ENCODE results near the gene TMEM151B. TPM values are rescaled to one million over a fixed set of nuclear protein-coding genes. Genes with fewer than 3 reads are reported as not detected.

TMEM151B gene
- total RNA-seq, 2 donors from 2014 or later: not detected

DNA sequence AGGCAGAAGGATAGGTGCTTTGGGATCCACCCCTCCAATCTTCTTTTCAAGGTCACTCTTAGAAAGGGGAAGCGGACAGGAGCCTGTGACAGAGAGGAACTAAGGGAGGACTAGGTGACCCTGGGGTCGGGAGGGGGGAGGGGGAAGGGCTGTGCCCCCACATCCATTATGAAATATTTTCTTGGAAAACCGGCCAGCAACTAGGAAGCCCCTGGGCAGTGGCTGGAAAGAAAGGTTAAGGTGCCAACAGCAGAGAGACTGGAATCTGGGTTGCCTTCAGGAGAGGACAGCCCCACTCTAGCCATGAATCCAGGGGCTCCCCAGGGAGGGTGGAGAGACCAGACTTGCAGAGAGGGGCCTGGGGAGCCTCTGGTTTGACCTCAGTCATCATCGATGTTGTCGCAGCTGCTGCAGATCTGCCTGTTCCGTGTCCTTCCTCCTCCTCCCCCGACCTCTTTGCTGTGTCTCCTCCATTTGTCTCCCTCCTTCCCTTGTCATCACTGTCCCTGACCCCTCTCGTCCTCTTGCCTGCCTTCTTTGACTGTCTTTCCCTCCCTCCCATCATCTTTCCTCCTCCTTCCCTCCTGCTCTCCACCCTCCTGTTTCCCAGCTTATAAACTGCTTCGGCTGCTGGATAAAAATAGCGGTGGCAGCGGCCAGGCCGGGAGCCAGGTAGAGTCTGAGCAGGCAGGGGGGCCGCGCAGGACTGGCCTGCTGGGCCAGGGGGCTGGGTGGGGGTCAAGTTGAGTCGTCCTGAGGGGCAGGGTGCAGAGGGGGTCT lies 43.7 kb upstream of the TMEM151B start:
- Histone ChIP-seq H3K4me3 (peak overlapping the region; percentile 52), H3K4me1 (ENCODE audit: control insufficient read depth in 1 of 2, low read depth in 2 of 2) (peaks cover 47 to 60% of the 10 kb centered on the region in 2 donors), H3K9me3 (no peaks in the 10 kb centered on the region), H3K36me3 (peaks cover 27% of the 10 kb centered on the region), H3K27ac (peak overlapping the region; percentile 60 to 72), H3K27me3 (replicated peaks; ENCODE audit: insufficient read depth) (no peaks in the 10 kb centered on the region)
- ATAC-seq (ENCODE audit: insufficient number of reproducible peaks, low FRiP score, low read depth) (no peak), DNase-seq (ENCODE audit: low spot score) (no peak)
- TF ChIP-seq, protein P1, sequence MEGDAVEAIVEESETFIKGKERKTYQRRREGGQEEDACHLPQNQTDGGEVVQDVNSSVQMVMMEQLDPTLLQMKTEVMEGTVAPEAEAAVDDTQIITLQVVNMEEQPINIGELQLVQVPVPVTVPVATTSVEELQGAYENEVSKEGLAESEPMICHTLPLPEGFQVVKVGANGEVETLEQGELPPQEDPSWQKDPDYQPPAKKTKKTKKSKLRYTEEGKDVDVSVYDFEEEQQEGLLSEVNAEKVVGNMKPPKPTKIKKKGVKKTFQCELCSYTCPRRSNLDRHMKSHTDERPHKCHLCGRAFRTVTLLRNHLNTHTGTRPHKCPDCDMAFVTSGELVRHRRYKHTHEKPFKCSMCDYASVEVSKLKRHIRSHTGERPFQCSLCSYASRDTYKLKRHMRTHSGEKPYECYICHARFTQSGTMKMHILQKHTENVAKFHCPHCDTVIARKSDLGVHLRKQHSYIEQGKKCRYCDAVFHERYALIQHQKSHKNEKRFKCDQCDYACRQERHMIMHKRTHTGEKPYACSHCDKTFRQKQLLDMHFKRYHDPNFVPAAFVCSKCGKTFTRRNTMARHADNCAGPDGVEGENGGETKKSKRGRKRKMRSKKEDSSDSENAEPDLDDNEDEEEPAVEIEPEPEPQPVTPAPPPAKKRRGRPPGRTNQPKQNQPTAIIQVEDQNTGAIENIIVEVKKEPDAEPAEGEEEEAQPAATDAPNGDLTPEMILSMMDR (IDR thresholded peaks at IDR 0.05): no peak

DNA sequence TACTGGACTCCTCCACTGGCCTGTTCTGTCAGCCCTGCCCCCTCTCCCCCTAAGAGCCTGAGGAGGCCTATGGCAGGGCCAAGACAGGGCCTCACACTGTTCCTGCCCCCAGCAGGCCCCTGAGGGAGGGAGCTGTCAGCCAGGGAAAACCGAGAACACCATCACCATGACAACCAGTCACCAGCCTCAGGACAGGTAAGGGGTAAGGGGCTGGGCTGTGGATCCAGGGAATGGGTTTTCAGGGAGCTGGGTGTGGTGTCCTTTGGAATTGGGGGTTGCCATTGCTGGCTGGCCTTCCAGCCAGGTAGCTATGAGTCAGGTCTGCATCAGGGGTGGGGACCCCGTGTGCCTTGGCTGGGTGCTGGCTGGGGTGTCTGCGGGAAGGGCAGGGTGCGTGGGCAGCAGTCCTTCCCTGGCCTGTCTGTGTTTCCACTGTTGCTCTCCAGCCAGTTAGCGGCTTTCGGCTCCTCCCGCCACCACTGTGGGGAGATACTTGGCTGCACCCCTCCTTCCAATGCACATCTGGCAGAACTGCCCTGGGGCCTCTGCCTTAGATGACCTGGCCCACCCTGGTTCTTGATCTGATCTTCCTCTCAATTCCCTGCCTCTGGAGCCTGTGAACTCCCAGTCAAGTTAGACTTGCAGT lies 43.0 kb upstream of the TMEM151B start:
- Histone ChIP-seq H3K9me3 (no peaks in the 10 kb centered on the region), H3K27ac (peak overlapping the region; percentile 60 to 72), H3K36me3 (peaks cover 33% of the 10 kb centered on the region), H3K27me3 (replicated peaks; ENCODE audit: insufficient read depth) (no peaks in the 10 kb centered on the region), H3K4me1 (ENCODE audit: control insufficient read depth in 1 of 2, low read depth in 2 of 2) (peaks cover 42 to 59% of the 10 kb centered on the region in 2 donors), H3K4me3 (peak overlapping the region; percentile 52)
- ATAC-seq (ENCODE audit: insufficient number of reproducible peaks, low FRiP score, low read depth): no peak
- no peak for DNase-seq (ENCODE audit: low spot score)
- TF ChIP-seq, protein P1 (IDR thresholded peaks at IDR 0.05): no peak

DNA sequence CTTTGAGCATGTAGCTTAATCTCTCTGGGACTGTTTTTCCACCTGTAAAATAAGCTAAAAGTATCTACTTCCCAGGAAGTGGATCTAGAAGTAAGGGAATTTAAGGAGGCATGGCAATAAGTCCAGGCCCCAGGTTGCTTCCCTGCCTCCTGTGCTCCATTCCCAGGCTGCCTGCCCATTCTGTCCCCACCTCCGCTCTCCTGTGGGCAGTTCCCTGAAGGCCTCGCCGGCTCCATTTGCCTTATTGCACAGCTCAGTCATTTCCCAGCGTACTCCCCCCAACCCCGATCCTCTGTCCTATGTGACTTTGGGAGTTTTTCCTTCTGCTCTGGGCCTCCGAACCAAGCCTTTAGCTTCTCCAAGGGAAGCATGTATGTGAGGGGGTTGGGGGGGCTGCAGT lies 42.2 kb upstream of the TMEM151B start:
- Histone ChIP-seq H3K36me3 (peaks cover 40% of the 10 kb centered on the region), H3K27me3 (replicated peaks; ENCODE audit: insufficient read depth) (no peaks in the 10 kb centered on the region), H3K4me1 (ENCODE audit: control insufficient read depth in 1 of 2, low read depth in 2 of 2) (peaks cover 37 to 60% of the 10 kb centered on the region in 2 donors), H3K27ac (peak overlapping the region in 1 of 2 donors; percentile 60), H3K9me3 (no peaks in the 10 kb centered on the region), H3K4me3 (no peak overlapping the region)
- TF ChIP-seq, protein P1 (IDR thresholded peaks at IDR 0.05): no peak
- no peak for DNase-seq (ENCODE audit: low spot score)
- no peak for ATAC-seq (ENCODE audit: insufficient number of reproducible peaks, low FRiP score, low read depth)

DNA sequence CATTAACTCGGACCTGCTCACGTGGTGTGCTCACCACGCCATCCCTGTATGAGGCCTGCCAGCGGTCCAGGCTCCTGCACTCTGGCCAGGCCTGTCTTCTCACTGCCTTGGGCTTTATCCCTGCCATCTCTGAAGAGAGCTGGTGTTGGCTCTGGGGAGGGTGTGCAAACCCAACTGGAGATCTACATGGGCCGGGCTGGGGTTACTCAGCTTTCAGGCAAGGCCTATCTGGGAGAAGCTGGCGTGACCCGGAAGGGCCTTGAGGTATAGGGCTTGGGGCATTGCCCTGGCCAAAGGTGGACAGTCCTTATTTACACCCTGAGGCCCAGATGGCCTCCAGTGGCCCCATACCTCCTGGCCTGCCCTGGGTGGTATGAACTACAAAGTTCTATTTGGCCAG lies 41.8 kb upstream of the TMEM151B start:
- H3K36me3 ChIP-seq: peaks cover 43% of the 10 kb centered on the region
- H3K27ac ChIP-seq: no peak overlapping the region
- TF ChIP-seq, protein P1 (IDR thresholded peaks at IDR 0.05): no peak
- H3K4me3 ChIP-seq: no peak overlapping the region
- peaks cover 41 to 64% of the 10 kb centered on the region in 2 donors for H3K4me1 ChIP-seq (ENCODE audit: control insufficient read depth in 1 of 2, low read depth in 2 of 2)
- no peak for ATAC-seq (ENCODE audit: insufficient number of reproducible peaks, low FRiP score, low read depth)
- DNase-seq (ENCODE audit: low spot score): no peak
- H3K27me3 ChIP-seq (replicated peaks; ENCODE audit: insufficient read depth): no peaks in the 10 kb centered on the region
- no peaks in the 10 kb centered on the region for H3K9me3 ChIP-seq

DNA sequence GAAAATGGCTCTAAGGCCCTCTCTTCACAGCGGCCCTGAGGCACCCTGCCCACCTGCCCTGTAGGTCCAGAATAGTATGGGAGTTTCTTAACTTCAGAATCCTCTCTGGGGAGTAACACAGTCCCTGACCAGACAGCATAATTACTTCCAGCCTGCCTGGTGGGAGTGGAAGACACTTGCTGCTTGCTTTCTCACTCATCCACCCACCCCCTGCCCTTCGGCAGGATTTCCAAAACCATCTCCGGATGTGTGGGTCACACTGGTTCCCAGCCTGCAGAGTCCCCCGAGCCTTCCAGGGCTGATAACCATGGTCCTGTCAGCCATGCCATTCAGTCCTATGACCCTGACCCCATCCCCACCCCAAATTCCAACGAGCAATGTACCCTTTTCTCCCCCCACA lies 41.4 kb upstream of the TMEM151B start:
- H3K36me3 ChIP-seq: peaks cover 43% of the 10 kb centered on the region

More for the DNA sequence above, 41.4 kb upstream of the TMEM151B start:
- Histone ChIP-seq H3K27me3 (replicated peaks; ENCODE audit: insufficient read depth) (no peaks in the 10 kb centered on the region), H3K4me1 (ENCODE audit: control insufficient read depth in 1 of 2, low read depth in 2 of 2) (peaks cover 45 to 68% of the 10 kb centered on the region in 2 donors), H3K9me3 (no peaks in the 10 kb centered on the region), H3K27ac (no peak overlapping the region), H3K4me3 (no peak overlapping the region)
- DNase-seq (ENCODE audit: low spot score) (no peak), ATAC-seq (ENCODE audit: insufficient number of reproducible peaks, low FRiP score, low read depth) (no peak)
- TF ChIP-seq, protein P1 (IDR thresholded peaks at IDR 0.05): no peak

Data from thoracic aorta (tissue), 2 donors.